ENCODE measurements around the gene LRRC45. TPM values are rescaled to one million over a fixed set of nuclear protein-coding genes. Genes with fewer than 3 reads are reported as not detected.

Gene LRRC45
- total and polyA plus RNA-seq, 2 of the 4 experiments (the other 2 are of a cell fraction): 7.2 to 10.2 TPM

GRCh38 chr17:82058230-82058854, 35.2 kb downstream of the LRRC45 start:
- peaks cover 11 to 21% of the 10 kb centered on the region in 2 experiments for H3K79me1 ChIP-seq (ENCODE audit: low read depth in 1 of 2, low read length in 2 of 2)
- H4K8ac ChIP-seq (ENCODE audit: low read depth in 2 of 2, low read length in 2 of 2): no peak overlapping the region
- H3K27me3 ChIP-seq (ENCODE audit: control insufficient read depth, insufficient read depth, low read length): no peaks in the 10 kb centered on the region
- no peak overlapping the region for H3K56ac ChIP-seq (ENCODE audit: extremely low read depth, insufficient read depth, low read length)
- no peak overlapping the region for H3K4me2 ChIP-seq (ENCODE audit: low read depth, low read length)
- no peak overlapping the region for H2BK120ac ChIP-seq (ENCODE audit: low read depth, low read length)
- DNase-seq: no peak
- no peak overlapping the region for H4K91ac ChIP-seq (ENCODE audit: insufficient read depth, low read depth, low read length)
- H2BK5ac ChIP-seq (ENCODE audit: low read depth, low read length, poor library complexity, severe bottlenecking): no peak overlapping the region
- H3K27ac ChIP-seq (ENCODE audit: insufficient read depth, low read length): no peak overlapping the region
- H3K9me3 ChIP-seq (ENCODE audit: control insufficient read depth, insufficient read depth, low read length): no peaks in the 10 kb centered on the region
- H2BK20ac ChIP-seq (ENCODE audit: low read depth, low read length): no peak overlapping the region
- H3K14ac ChIP-seq (replicated peaks; ENCODE audit: low read depth, low read length): no peak overlapping the region
- no peak overlapping the region for H2AK5ac ChIP-seq (ENCODE audit: low read depth, low read length)
- no peak overlapping the region for H2AK9ac ChIP-seq (replicated peaks; ENCODE audit: low read depth, low read length, poor library complexity)
- no peak overlapping the region for H3K4me3 ChIP-seq (ENCODE audit: insufficient read depth, low read depth, low read length)
- no peak for ATAC-seq (ENCODE audit: low read depth)
- H4K20me1 ChIP-seq (ENCODE audit: insufficient read depth, low read length): no peaks in the 10 kb centered on the region; the same call in none of the 2 replicates
- ChIA-PET POLR2A (ENCODE audit: unreplicated experiment) (no interaction called here), CTCF (no interaction called here)
- in situ Hi-C loops (cut with MboI; ENCODE audit: low sequenced_read_pairs) (no loop called here), dilution Hi-C loops (cut with HindIII; ENCODE audit: low sequenced_read_pairs, unreplicated experiment) (no loop called here), intact Hi-C loops (cut with micrococcal nuclease) (no loop called here)
- peaks cover 83% of the 10 kb centered on the region for H3K36me3 ChIP-seq (ENCODE audit: control insufficient read depth, insufficient read depth, low read length)
- H3K23ac ChIP-seq (ENCODE audit: low read depth, low read length): no peak overlapping the region
- WGBS, 2 experiments (ENCODE audit: extremely low coverage in 2 of 2, insufficient read length in 1 of 2): 86% methylated on average over 13 of the region's 17 CpGs; no CpG with 5 or more reads in 1 of the 2 experiments
- no peak overlapping the region for H2AFZ ChIP-seq (replicated peaks; ENCODE audit: low read length, poor library complexity)
- no peak overlapping the region for H3K4ac ChIP-seq (ENCODE audit: low read depth, low read length)
- H4K5ac ChIP-seq (ENCODE audit: low read depth, low read length): no peak overlapping the region
- no peak overlapping the region for H3K18ac ChIP-seq (ENCODE audit: low read depth, low read length)
- BruUV-seq (replicated peaks): no TSS peak
- H3K4me1 ChIP-seq (ENCODE audit: control insufficient read depth, insufficient read depth, low read length): peaks cover 1% of the 10 kb centered on the region; the same call in 1 of the 2 replicates
- no peak overlapping the region for H3K9ac ChIP-seq (ENCODE audit: low read depth, low read length)
- no peaks in the 10 kb centered on the region for H3K9me1 ChIP-seq (ENCODE audit: insufficient read depth, low read length)
- TF ChIP-seq MXI1 (IDR thresholded peaks at IDR 0.05; ENCODE audit: borderline replicate concordance, low read depth, low read length): no peak
- no peak overlapping the region for H2BK15ac ChIP-seq (ENCODE audit: low read depth, low read length)

All from IMR-90 (cell line).